ENCODE data around the gene IL17RA.

Gene IL17RA

DNA sequence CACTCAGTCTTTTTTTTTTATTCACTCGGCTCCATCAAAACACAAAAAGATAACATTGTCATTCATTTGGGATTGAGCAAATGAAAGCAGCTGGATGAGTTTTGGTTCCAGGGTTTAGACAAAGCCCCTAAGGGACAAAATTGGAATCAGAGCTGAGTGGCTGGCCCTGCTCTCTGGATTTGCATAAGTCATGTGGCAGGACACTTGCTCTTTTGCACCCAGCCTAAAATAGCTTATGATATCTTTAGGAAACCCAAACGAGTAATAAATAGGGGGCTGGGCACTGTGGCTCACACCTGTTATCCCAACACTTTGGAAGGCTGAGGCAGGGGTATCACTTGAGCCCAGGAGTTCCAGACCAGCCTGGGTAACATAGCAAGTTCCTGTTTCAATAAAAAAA, 47.3 kb downstream of the IL17RA start:
- H3K79me2 ChIP-seq (ENCODE audit: insufficient read depth, low read length), result no peaks in the 10 kb centered on the region
- no peaks in the 10 kb centered on the region for H4K20me1 ChIP-seq (ENCODE audit: insufficient read depth, low read length)
- peak overlapping the region; percentile 41 for H3K4me2 ChIP-seq (ENCODE audit: low read length)
- peak overlapping the region; percentile 17 for H3K4me3 ChIP-seq (ENCODE audit: low read depth, low read length, poor library complexity, severe bottlenecking)
- H3K9me3 ChIP-seq (ENCODE audit: low read length), result no peaks in the 10 kb centered on the region
- peaks cover 20% of the 10 kb centered on the region for H3K4me1 ChIP-seq (ENCODE audit: insufficient read depth, low read length, severe bottlenecking)
- TF ChIP-seq EZH2 (IDR thresholded peaks at IDR 0.05; ENCODE audit: borderline replicate concordance, low read length), result no peak
- TF ChIP-seq, protein P1, sequence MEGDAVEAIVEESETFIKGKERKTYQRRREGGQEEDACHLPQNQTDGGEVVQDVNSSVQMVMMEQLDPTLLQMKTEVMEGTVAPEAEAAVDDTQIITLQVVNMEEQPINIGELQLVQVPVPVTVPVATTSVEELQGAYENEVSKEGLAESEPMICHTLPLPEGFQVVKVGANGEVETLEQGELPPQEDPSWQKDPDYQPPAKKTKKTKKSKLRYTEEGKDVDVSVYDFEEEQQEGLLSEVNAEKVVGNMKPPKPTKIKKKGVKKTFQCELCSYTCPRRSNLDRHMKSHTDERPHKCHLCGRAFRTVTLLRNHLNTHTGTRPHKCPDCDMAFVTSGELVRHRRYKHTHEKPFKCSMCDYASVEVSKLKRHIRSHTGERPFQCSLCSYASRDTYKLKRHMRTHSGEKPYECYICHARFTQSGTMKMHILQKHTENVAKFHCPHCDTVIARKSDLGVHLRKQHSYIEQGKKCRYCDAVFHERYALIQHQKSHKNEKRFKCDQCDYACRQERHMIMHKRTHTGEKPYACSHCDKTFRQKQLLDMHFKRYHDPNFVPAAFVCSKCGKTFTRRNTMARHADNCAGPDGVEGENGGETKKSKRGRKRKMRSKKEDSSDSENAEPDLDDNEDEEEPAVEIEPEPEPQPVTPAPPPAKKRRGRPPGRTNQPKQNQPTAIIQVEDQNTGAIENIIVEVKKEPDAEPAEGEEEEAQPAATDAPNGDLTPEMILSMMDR (IDR thresholded peaks at IDR 0.05; ENCODE audit: low read length), result no peak
- H3K9me2 ChIP-seq (ENCODE audit: low read depth, low read length), result no peaks in the 10 kb centered on the region
- H3K27ac ChIP-seq (ENCODE audit: low read depth, low read length, poor library complexity, severe bottlenecking), result no peak overlapping the region
- no peak overlapping the region for H3K9ac ChIP-seq (ENCODE audit: low read length)
- no peaks in the 10 kb centered on the region for H3K36me3 ChIP-seq (ENCODE audit: insufficient read depth, low read length)
- H3F3A ChIP-seq (ENCODE audit: insufficient read depth, low read length), result no peaks in the 10 kb centered on the region
- H2AFZ ChIP-seq (ENCODE audit: low read length), result no peak overlapping the region
- no peaks in the 10 kb centered on the region for H3K27me3 ChIP-seq (ENCODE audit: insufficient read depth, low read length)

DNA sequence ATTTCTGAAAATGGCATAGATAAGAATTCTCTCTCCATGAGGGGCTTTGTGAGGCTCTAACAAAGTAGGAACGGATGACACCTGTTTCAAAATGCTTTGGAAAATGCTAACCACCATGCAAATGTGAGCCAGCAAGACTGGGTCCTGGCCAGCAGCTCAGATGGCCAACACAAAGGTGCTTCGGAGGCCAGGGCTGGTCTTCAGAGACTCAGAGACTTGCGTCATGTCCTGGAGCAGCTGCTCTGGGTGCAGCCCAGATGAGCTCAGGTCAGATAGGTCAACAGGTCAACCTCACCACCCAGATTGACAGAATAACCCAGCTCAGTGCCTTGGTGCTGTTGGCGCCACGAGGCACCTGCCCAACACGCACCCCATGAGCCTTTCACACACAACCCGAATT, 48.3 kb downstream of the IL17RA start:
- H3K27ac ChIP-seq (ENCODE audit: low read depth, low read length, poor library complexity, severe bottlenecking), result no peak overlapping the region
- H3K9me2 ChIP-seq (ENCODE audit: low read depth, low read length), result no peaks in the 10 kb centered on the region
- no peak overlapping the region for H3K4me2 ChIP-seq (ENCODE audit: low read length)
- H3F3A ChIP-seq (ENCODE audit: insufficient read depth, low read length), result no peaks in the 10 kb centered on the region
- no peak overlapping the region for H3K4me3 ChIP-seq (ENCODE audit: low read depth, low read length, poor library complexity, severe bottlenecking)
- no peak overlapping the region for H2AFZ ChIP-seq (ENCODE audit: low read length)
- no peak overlapping the region for H3K9ac ChIP-seq (ENCODE audit: low read length)
- H3K4me1 ChIP-seq (ENCODE audit: insufficient read depth, low read length, severe bottlenecking), result peaks cover 20% of the 10 kb centered on the region
- no peaks in the 10 kb centered on the region for H3K27me3 ChIP-seq (ENCODE audit: insufficient read depth, low read length)
- TF ChIP-seq, protein P1 (IDR thresholded peaks at IDR 0.05; ENCODE audit: low read length), result no peak
- no peak for TF ChIP-seq EZH2 (IDR thresholded peaks at IDR 0.05; ENCODE audit: borderline replicate concordance, low read length)
- peaks cover 7% of the 10 kb centered on the region; the same call in 1 of the 2 replicates for H3K36me3 ChIP-seq (ENCODE audit: insufficient read depth, low read length)
- H4K20me1 ChIP-seq (ENCODE audit: insufficient read depth, low read length), result no peaks in the 10 kb centered on the region
- no peaks in the 10 kb centered on the region for H3K9me3 ChIP-seq (ENCODE audit: low read length)
- H3K79me2 ChIP-seq (ENCODE audit: insufficient read depth, low read length), result no peaks in the 10 kb centered on the region

DNA sequence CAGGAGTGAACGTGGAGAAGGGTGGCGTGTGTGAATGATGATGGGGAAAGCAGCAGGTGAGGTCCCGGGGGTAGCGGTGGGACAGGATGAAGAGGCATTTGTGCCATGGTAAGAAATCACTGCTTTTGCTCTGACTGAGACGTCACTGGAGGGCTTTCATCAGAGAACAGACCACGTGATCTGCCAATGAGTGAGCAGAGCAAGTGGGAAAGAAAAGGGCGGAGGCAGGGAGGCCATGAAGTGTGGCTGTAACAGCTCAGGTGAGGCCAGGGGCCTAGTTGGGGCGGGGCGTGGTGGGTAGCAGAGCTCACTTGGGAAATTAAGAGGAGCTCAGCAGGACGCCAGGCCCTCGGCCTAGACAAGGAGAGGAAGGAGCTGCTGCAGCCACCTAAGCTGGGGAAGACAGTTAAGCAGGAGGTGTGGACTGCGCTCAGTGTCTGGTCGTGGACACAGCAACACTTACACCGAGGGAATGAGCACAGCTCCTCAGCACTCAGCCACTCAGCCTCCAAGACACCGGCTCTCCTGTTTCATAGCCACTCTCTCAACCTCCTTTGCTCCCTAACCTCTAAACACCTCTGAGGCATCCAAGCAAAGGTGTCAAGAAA, 50.5 kb downstream of the IL17RA start:
- Histone ChIP-seq H3K27ac (ENCODE audit: low read depth, low read length, poor library complexity, severe bottlenecking) (no peak overlapping the region), H2AFZ (ENCODE audit: low read length) (no peak overlapping the region), H3K9me2 (ENCODE audit: low read depth, low read length) (no peaks in the 10 kb centered on the region), H3K79me2 (ENCODE audit: insufficient read depth, low read length) (no peaks in the 10 kb centered on the region), H3K4me2 (ENCODE audit: low read length) (no peak overlapping the region), H3F3A (ENCODE audit: insufficient read depth, low read length) (no peaks in the 10 kb centered on the region), H3K27me3 (ENCODE audit: insufficient read depth, low read length) (no peaks in the 10 kb centered on the region), H3K4me1 (ENCODE audit: insufficient read depth, low read length, severe bottlenecking) (peaks cover 20% of the 10 kb centered on the region), H4K20me1 (ENCODE audit: insufficient read depth, low read length) (no peaks in the 10 kb centered on the region), H3K36me3 (ENCODE audit: insufficient read depth, low read length) (peaks cover 14% of the 10 kb centered on the region; the same call in 1 of the 2 replicates), H3K4me3 (ENCODE audit: low read depth, low read length, poor library complexity, severe bottlenecking) (no peak overlapping the region), H3K9me3 (ENCODE audit: low read length) (no peaks in the 10 kb centered on the region), H3K9ac (ENCODE audit: low read length) (no peak overlapping the region)
- TF ChIP-seq EZH2 (IDR thresholded peaks at IDR 0.05; ENCODE audit: borderline replicate concordance, low read length), result no peak
- TF ChIP-seq, protein P1 (IDR thresholded peaks at IDR 0.05; ENCODE audit: low read length), result no peak

Data from OCI-LY1 (cell line).